ENCODE measurements around the gene CAMSAP2. TPM values are rescaled to one million over a fixed set of nuclear protein-coding genes. Genes with fewer than 3 reads are reported as not detected.

Gene CAMSAP2
- total RNA-seq, 1 donor = 2.7 TPM

Other genes starting within 250 kb of the CAMSAP2 start
- 0.73 TPM for gene KIF14, start 118.1 kb upstream of the CAMSAP2 start, total RNA-seq
- 16.7 TPM for gene DDX59, start 69.0 kb upstream of the CAMSAP2 start, total RNA-seq
- gene GPR25, start 134.1 kb downstream of the CAMSAP2 start, total RNA-seq = 0.84 TPM
- gene INAVA, start 156.0 kb downstream of the CAMSAP2 start, total RNA-seq = under 0.01 TPM

All from mononuclear cell (primary cell).